Measurements from ENCODE around the gene ZNF8.

ZNF8 gene

DNA sequence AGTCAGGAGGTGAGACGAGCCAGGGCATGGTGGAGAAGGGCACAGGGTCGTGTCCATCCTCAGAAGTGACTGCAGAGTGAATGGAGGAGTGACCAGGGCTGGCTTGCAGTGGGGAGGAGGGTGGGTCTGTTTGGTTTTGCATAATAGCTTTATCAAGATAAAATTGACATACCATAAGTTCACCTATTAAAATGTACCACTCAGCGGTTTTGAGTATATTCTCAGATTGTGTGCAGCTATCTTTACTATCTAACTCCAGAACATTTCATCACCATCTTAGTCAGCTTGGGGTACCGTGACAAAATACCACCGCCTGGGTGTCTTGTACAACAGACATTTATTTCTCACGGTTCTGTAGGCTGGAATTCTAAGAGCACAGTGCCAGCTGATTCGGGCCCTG, 13.2 kb downstream of the ZNF8 start:
- TF ChIP-seq POLR2A (IDR thresholded peaks at IDR 0.05; ENCODE audit: extremely low read depth, insufficient read length) (no peak), MYC (IDR thresholded peaks at IDR 0.05; ENCODE audit: low read depth, low read length) (no peak), MAX (IDR thresholded peaks at IDR 0.05; ENCODE audit: low read depth, low read length) (no peak), CTCF (IDR thresholded peaks at IDR 0.05; ENCODE audit: low read depth, low read length) (no peak)
- DNase-seq (ENCODE audit: low read depth), result no peak
- H3K4me3 ChIP-seq (ENCODE audit: low read depth, low read length), result no peak overlapping the region

GRCh38 chr19:58294743-58295374, 16.1 kb downstream of the ZNF8 start:
- TF ChIP-seq MYC (IDR thresholded peaks at IDR 0.05; ENCODE audit: low read depth, low read length) (no peak), POLR2A (IDR thresholded peaks at IDR 0.05; ENCODE audit: extremely low read depth, insufficient read length) (no peak), CTCF (IDR thresholded peaks at IDR 0.05; ENCODE audit: low read depth, low read length) (no peak), MAX (IDR thresholded peaks at IDR 0.05; ENCODE audit: low read depth, low read length) (no peak)
- H3K4me3 ChIP-seq (ENCODE audit: low read depth, low read length), result no peak overlapping the region
- no peak for DNase-seq (ENCODE audit: low read depth)

- H3K4me3 ChIP-seq (ENCODE audit: low read depth, low read length), result no peak overlapping the region
- TF ChIP-seq MAX (IDR thresholded peaks at IDR 0.05; ENCODE audit: low read depth, low read length) (no peak), CTCF (IDR thresholded peaks at IDR 0.05; ENCODE audit: low read depth, low read length) (no peak), MYC (IDR thresholded peaks at IDR 0.05; ENCODE audit: low read depth, low read length) (no peak), POLR2A (IDR thresholded peaks at IDR 0.05; ENCODE audit: extremely low read depth, insufficient read length) (no peak)
- DNase-seq (ENCODE audit: low read depth), result no peak
Measured at GRCh38 chr19:58296104-58296503, 17.3 kb downstream of the ZNF8 start.

- TF ChIP-seq MAX (IDR thresholded peaks at IDR 0.05; ENCODE audit: low read depth, low read length) (no peak), MYC (IDR thresholded peaks at IDR 0.05; ENCODE audit: low read depth, low read length) (no peak), POLR2A (IDR thresholded peaks at IDR 0.05; ENCODE audit: extremely low read depth, insufficient read length) (no peak), CTCF (IDR thresholded peaks at IDR 0.05; ENCODE audit: low read depth, low read length) (no peak)
- no peak overlapping the region for H3K4me3 ChIP-seq (ENCODE audit: low read depth, low read length)
- no peak for DNase-seq (ENCODE audit: low read depth)
Measured at GRCh38 chr19:58300620-58301019, 21.9 kb downstream of the ZNF8 start.

GRCh38 chr19:58304255-58304654, 25.5 kb downstream of the ZNF8 start:
- DNase-seq (ENCODE audit: low read depth), result no peak
- H3K4me3 ChIP-seq (ENCODE audit: low read depth, low read length), result peak overlapping the region; percentile 92
- no peak for TF ChIP-seq MYC (IDR thresholded peaks at IDR 0.05; ENCODE audit: low read depth, low read length)
- TF ChIP-seq MAX (IDR thresholded peaks at IDR 0.05; ENCODE audit: low read depth, low read length), result no peak
- no peak for TF ChIP-seq POLR2A (IDR thresholded peaks at IDR 0.05; ENCODE audit: extremely low read depth, insufficient read length)
- no peak for TF ChIP-seq CTCF (IDR thresholded peaks at IDR 0.05; ENCODE audit: low read depth, low read length)
